GM11168 (cell line): ENCODE measurements around the gene LDLRAD4.

Source experiments
- in situ Hi-C: fragments of 300-500 bp; cut with MboI; formaldehyde crosslinking; loops from one replicate; pipeline ENCODE4 v1.12.0; 2022; ENCODE audit warnings: low sequenced_read_pairs; ENCODE audit not compliant: unreplicated experiment

Gene LDLRAD4

GRCh38 chr18:13410471-13410870 lies 191.9 kb downstream of the LDLRAD4 start:
- in situ Hi-C loops: no loop called here

DNA sequence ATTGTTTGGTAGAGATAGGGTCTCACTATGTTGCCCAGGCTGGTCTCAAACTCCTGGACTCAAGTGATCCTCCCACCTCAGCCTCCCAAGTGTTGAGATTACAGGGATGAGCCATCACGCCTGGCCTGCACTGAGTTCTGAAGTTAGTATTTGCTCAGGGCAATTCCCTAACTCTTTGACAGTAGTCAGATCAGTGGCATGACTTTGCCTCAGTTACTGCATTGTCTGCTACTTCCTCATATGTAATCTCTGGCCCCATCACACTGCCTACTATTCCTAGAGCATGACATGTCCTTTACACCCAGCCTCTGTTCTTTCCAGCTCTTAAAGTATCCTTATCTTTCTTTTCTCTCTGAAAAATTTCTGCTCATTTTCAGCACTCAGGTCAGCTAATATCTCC lies 193.5 kb downstream of the LDLRAD4 start:
- in situ Hi-C loops: no loop called here

GRCh38 chr18:13412901-13413300 lies 194.3 kb downstream of the LDLRAD4 start:
- in situ Hi-C loops: no loop called here

GRCh38 chr18:13414102-13414501 lies 195.5 kb downstream of the LDLRAD4 start:
- in situ Hi-C loops: no loop called here

DNA sequence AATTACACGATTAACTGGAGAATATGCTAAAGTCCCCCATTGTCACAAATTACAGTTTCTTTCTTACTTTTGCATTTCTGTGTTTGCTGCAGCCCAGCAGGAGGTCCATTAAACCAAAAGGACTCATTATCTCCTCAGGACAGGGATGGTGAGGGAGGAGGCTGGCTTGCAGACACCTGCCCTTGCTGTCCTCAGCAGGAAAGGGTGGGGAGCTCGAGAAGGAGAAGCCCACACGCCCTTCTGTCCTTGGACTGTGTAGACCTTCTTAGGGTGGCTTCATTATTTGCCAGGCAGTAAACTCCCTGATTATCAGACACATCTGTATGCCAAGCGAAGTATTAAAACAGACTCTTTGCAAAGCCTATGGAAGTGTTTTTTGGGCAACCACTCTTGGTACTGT lies 196.0 kb downstream of the LDLRAD4 start:
- in situ Hi-C loops: no loop called here

- in situ Hi-C loops: no loop called here
Measured at GRCh38 chr18:13415736-13416135, 197.2 kb downstream of the LDLRAD4 start.

DNA sequence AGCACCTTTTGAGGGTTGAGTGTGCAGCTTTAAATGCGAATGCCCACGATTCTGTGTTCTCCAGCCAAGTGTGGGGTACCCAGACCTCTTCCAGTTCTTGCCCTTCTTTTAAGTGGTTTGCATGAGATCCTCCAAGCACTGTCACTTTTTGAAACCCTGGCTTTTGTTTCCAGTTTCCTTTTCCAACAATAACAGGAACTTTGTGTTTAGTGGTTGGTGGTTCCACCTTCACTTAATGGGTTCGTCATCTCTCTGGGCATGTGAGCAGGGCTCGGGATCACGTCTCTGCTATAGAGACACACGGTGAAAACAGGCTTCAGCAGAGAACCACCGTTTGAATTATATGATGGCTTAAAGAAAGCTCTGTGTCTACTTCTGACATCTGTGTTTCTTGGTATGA lies 197.6 kb downstream of the LDLRAD4 start:
- in situ Hi-C loops: no loop called here

DNA sequence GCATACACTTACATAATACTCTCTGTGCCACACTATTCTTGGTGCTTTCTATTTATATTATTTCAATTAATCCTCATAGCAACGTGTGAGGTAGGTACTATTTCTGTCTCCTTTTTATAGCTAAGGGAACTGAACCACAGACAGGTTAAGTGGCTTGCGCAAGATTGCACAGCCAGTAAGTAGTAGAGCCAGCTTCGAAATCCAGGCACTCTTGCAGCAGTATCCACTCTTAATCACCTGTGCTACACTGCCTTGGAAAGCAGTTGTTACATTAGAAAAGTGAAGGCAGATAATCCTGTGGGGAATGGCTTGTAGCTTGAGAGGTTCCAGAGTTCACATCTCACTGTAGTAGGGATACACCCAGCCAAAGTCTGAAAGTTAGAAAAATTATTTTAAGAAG lies 198.3 kb downstream of the LDLRAD4 start:
- in situ Hi-C loops: no loop called here

- in situ Hi-C loops: no loop called here
Measured at GRCh38 chr18:13418013-13418710, 199.6 kb downstream of the LDLRAD4 start.

DNA sequence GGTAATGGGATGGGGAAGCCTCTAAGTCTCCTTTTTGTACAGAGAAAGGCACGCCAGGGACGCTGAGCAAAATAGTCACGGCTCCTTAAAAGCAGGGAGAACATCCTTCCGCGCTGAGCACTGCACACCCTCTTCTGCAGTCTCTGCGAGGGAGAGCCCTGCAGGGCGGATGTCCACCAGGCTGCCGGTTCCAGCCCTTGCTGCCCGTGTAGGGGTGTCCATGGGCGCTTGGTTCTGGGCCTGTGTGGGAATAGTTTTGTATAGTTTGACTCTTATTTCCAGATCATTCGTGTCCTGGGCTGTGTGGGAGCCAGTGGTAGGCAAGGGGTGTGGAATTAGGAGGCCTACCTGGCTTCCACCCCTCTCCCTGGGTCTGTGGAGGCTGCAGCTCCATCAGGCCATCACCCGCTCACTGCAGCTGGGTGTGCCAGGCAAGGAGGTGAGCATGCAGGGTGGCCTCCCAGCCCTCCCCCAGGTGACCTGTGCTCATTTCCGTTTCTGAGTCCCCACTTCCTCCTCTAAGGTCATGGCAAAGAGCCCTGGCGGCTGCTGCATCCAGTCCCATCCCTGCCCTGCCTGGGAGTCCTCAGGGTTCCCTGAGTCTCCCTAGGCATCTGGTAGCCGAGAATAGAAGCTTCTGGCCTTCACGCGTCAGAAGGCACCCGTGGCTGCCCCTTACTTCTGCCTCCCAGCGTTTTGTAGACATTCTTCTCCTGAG lies 202.6 kb downstream of the LDLRAD4 start:
- in situ Hi-C loops: no loop called here

- in situ Hi-C loops: no loop called here
Measured at GRCh38 chr18:13422541-13423147, 204.1 kb downstream of the LDLRAD4 start.

- in situ Hi-C loops: no loop called here
Measured at GRCh38 chr18:13423352-13423751, 204.8 kb downstream of the LDLRAD4 start.

DNA sequence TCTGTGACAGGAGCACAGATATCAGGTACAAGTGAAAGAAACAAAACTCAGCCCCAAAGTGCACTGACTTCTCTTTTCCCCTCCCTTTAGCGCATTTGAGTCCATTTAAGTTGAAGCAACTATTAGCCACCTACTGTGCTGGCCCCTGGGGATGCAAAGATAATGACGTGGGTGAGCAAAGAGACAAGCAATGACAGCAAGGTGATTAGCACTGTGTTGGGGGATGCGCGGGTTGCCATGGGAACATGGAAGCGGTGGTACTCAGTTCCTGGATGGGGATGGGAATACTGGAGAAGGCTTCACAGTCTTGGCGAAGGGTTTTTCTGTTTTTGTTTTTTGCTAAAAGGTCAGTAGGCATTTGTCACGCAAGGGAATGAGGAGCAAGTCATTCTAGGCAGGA lies 205.8 kb downstream of the LDLRAD4 start:
- in situ Hi-C loops: no loop called here

DNA sequence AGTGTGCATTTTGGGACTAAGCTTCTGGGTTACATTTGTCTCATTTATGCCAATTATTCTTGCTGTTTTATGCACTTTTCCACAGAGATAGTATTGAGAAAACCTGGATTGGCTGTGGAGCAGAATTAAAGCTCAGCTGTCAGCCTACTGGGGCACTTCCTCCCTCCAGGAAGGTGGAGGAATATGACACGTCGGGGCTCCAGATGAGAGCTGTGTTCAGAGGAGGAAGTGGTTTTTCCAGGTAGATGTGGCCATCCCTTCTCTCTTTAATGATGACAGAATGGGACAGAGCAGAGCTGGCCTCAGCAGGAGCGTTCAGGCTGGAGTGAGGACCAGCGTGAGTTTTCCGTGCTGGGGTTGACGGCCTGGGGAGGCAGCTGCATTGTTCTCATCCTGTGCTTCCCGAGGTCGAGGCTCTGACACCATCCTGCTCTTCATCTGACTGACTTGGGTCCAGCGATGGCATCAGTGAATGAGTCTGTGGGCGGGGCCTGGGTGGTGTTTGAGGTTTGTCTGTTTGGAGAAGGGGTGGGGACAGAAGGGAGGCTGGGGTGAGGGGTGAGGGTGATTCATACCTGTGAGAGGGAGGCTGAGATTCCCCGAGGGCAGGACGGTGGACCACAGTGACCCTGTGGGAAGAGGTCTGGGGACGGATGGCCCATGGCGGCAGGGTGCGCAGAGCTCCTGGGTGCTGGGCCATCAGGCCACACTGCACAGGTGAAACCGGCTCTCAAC lies 207.0 kb downstream of the LDLRAD4 start:
- in situ Hi-C loops: no loop called here

- in situ Hi-C loops: no loop called here
Measured at GRCh38 chr18:13427354-13427753, 208.8 kb downstream of the LDLRAD4 start.

GRCh38 chr18:13428319-13428718 lies 209.8 kb downstream of the LDLRAD4 start:
- in situ Hi-C loops: no loop called here

DNA sequence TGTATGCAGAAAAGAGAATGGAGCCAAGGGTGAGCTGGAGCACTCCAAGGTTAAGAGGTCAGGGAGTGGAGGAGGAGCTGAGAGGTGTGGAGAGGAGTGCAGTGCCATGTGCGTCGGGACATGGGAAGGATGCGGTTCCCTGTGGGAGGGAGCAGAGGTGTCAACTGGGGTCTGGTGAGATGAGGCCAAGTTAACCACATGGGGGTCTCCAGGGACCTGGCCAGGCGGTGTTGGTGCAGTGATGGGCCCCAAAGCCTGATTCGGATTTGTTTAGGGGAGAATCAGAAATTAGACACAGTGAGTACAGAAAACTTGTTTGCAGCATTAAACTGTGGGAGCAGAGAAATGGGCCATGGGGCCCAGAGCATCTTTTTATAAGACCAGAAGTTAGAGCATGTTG lies 210.5 kb downstream of the LDLRAD4 start:
- in situ Hi-C loops: no loop called here

- in situ Hi-C loops: no loop called here
Measured at GRCh38 chr18:13429884-13430510, 211.4 kb downstream of the LDLRAD4 start.

DNA sequence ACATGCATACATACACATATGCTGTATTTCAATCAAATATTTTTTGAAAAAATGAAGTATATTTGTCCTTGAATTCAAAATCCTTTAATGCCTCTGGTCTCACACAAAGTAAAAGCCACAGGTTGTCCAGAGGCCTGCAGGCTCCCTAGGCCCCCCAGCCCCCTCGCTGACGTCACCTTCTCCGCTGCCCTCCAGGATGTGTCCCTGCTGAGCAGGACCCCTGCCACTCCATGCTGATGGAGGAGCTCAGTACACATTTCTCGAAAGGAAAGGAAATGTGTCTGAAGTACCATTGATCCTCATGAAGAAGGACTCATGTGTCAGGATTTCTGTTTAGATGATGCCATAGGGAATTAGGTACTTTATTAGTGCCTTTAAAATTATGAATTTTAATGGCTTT lies 212.1 kb downstream of the LDLRAD4 start:
- in situ Hi-C loops: no loop called here

DNA sequence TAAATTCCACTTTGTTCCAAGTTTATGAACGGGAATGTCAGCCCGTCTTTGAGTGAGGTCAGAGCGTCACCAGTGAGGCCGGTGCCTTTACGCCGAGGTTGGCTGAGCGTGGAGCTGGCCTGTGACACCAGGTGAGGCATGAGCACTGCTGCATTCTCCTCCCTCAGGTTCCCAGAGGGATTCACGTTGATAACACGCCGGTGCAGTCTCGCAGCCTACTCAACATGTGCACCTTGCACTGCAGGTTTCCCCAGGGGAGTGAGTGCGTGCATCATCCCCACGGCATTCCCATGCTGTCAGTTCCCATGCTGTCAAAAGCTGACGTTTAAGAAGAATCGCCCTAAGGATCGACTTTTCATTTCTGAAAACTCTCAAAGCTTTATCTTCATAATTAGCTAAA lies 213.3 kb downstream of the LDLRAD4 start:
- in situ Hi-C loops: no loop called here
